HFF-Myc (cell line): Measurements from ENCODE around the gene CCDC85C.

Experiments
- DNase-seq: peaks from one replicate; pipeline ENCODE4 v3.0.0-alpha.2; 2011; ENCODE audit warnings: low read depth; ENCODE audit errors: extremely low read depth
- H3K4me3 ChIP-seq: replicated peaks from 2 replicates; pipeline ENCODE4 v1.5.1; 2011; ENCODE audit warnings: low read depth, mild to moderate bottlenecking, control low read depth, low read length
- TF ChIP-seq, protein P1 (sequence below): IDR thresholded peaks from 2 replicates; pipeline ENCODE4 v1.5.1; 2012; ENCODE audit warnings: mild to moderate bottlenecking, low read depth, low read length, control low read depth; ENCODE audit errors: missing control alignments

The CCDC85C gene

DNA sequence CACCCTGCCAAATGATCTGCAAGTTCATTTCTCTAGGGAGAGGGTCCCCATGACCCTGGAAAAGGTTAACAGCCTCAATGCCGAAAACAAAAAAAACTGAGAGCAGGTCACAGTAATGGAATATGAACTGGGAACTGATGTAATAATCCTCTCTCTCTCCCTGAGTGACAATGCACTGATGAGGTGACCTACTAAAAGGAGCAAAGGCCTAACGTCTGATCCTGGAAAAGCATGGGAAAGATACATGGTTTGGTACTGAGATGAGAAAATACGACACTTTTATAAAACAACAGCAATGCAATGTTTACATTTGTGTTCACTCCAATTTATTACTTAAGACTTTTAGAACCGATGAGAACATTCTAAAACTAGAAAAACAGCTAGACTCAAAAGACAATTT, 151.0 kb downstream of the CCDC85C start:
- TF ChIP-seq, protein P1, sequence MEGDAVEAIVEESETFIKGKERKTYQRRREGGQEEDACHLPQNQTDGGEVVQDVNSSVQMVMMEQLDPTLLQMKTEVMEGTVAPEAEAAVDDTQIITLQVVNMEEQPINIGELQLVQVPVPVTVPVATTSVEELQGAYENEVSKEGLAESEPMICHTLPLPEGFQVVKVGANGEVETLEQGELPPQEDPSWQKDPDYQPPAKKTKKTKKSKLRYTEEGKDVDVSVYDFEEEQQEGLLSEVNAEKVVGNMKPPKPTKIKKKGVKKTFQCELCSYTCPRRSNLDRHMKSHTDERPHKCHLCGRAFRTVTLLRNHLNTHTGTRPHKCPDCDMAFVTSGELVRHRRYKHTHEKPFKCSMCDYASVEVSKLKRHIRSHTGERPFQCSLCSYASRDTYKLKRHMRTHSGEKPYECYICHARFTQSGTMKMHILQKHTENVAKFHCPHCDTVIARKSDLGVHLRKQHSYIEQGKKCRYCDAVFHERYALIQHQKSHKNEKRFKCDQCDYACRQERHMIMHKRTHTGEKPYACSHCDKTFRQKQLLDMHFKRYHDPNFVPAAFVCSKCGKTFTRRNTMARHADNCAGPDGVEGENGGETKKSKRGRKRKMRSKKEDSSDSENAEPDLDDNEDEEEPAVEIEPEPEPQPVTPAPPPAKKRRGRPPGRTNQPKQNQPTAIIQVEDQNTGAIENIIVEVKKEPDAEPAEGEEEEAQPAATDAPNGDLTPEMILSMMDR: no peak
- H3K4me3 ChIP-seq: no peak overlapping the region
- DNase-seq: no peak

DNA sequence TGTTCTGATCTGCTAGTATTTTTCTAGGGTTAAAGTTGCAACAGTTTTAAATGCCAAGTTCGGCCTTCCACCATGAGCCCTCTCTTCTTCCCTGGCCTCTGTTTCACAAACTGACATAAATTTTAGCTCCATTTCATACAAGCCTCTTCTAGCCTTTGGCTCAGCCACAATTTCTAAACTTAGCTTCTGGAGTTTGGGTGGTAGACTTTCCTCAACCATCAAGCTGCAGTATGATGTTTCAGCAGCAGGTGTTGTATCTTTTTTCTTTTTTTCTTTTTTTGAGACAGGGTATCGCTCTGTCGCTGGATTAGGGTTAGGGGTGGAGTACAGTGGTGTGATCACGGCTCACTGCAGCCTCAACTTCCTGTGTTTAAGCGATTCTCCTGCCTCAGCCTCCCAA, 152.8 kb downstream of the CCDC85C start:
- TF ChIP-seq, protein P1: no peak
- no peak overlapping the region for H3K4me3 ChIP-seq
- DNase-seq: no peak

DNA sequence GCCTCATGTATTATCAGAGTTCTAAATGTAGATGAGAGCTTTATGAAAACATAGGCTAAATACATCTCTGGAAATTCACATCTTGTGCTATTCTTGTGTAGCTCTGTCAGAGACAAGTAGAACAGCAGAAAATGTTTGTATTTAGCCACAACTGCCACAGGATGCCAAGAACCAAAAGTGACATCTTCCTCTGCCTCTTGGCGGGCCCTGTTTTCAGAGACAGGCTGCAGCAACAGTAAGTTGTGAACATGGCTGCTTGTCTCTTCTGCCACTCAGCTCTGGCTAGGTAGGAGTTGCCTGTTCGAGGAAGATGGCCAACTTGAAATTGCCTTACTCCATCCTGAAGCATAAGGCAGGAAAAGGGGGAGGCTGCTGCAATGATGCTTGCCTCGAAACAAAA, 153.7 kb downstream of the CCDC85C start:
- H3K4me3 ChIP-seq: no peak overlapping the region
- no peak for DNase-seq
- TF ChIP-seq, protein P1: no peak
